HG02840 (cell line): ENCODE data around the gene DENND2A.
"Not testable (repeated sequence)": the region's sequence is repeated elsewhere in the genome, so short reads cannot be mapped to it uniquely, and the experiment has no call there.

Source experiments
- ATAC-seq: cut with Tn5 transposase; IDR thresholded peaks from one replicate; pipeline ENCODE4 v1.9.1; 2021; ENCODE audit warnings: mild to moderate bottlenecking, moderate library complexity, moderate number of reproducible peaks; ENCODE audit not compliant: unreplicated experiment, low FRiP score

DENND2A gene, protein sequence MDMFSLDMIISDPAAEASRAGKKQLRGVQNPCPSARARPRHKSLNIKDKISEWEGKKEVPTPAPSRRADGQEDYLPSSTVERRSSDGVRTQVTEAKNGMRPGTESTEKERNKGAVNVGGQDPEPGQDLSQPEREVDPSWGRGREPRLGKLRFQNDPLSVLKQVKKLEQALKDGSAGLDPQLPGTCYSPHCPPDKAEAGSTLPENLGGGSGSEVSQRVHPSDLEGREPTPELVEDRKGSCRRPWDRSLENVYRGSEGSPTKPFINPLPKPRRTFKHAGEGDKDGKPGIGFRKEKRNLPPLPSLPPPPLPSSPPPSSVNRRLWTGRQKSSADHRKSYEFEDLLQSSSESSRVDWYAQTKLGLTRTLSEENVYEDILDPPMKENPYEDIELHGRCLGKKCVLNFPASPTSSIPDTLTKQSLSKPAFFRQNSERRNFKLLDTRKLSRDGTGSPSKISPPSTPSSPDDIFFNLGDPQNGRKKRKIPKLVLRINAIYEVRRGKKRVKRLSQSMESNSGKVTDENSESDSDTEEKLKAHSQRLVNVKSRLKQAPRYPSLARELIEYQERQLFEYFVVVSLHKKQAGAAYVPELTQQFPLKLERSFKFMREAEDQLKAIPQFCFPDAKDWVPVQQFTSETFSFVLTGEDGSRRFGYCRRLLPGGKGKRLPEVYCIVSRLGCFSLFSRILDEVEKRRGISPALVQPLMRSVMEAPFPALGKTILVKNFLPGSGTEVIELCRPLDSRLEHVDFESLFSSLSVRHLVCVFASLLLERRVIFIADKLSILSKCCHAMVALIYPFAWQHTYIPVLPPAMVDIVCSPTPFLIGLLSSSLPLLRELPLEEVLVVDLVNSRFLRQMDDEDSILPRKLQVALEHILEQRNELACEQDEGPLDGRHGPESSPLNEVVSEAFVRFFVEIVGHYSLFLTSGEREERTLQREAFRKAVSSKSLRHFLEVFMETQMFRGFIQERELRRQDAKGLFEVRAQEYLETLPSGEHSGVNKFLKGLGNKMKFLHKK

DNA sequence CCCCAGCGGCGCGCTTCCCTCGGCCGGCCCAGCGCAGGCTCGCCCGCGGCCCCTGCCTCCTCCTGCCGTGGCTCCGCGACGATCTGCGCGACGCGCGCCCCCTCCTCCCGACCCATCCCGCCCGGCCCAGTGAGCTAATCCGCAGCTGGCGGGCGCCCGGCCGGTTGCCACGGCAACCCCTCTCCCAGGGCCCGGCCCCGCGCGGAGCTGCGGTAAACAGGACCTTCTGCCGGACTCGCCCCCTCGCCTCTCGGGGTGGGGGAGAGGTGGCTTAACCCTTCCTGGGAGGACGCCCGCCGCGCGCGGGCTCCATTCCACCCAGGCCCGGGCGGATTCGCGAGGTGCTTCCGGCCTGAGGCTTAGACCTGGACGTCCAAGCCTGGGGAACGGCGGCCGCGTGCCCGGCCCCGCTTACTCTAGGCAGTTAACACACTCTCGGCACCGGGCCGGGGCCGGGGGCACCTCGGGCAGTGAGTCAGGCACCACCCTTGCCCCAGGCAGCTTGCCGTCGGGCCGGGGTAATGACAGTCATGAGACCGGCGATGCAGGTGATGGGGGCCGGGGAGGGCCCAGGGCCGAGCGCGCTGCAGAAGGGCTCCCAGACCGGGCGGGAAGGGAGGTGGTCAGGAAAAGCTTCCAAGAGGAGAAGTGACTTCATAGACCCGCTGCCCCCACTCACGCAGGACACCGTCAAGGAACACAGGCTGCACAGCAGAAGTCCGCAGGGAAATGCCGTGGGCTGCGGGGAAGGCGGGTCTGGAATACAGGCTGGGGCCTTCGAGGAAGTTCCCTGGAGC lies at the start of gene DENND2A:
DENND2A (minus strand) TSS at position 87 of the 797 bp plus-strand sequence. CDS start 38,416 bp downstream, outside the sequence.
- no peak for ATAC-seq

DNA sequence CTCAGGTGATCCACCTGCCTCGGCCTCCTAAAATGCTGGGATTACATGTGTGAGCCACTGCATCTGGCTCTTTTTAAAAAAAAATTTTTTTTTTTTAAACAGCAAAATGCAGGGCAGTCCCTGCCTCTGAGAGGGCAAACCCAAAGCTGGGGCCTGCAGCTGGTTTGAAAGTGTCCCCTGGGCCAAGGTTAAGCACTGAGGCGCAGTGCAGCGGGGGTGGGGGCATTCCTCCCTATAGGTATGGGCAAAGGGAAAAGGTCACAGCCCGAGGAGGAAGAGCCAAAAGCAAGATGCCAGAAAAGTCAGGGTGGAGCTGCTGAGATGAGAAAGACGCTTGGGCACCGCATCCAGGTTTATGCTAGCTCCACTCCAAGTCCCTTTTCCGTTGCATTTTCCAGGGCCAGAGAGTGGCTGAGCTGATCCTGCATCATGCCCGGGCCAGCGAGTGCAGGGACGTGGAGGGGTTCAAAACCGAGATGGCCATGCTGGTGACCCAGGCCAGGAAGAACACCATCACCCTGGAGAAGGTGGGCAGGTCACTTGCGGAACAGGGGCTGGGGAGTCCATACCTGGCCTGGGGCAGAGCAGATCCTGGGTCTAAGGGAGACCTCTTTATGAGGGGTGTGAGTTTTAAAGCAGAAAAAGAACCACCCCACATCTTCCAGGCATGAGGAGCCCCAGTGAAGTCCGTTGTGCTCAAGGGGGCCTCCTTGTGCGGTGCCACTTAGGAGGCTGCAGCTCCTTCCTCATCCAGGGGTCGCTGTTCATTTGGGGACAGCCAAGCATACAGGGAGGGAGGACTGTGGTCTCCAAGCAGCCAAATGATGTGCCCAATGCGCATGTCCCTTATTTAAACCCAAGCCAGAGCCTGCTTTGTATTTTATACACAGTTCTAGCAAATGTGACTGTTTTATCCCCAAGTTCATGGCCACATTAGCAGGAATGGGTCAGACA lies 48.9 kb upstream of the DENND2A start:
- no peak for ATAC-seq

DNA sequence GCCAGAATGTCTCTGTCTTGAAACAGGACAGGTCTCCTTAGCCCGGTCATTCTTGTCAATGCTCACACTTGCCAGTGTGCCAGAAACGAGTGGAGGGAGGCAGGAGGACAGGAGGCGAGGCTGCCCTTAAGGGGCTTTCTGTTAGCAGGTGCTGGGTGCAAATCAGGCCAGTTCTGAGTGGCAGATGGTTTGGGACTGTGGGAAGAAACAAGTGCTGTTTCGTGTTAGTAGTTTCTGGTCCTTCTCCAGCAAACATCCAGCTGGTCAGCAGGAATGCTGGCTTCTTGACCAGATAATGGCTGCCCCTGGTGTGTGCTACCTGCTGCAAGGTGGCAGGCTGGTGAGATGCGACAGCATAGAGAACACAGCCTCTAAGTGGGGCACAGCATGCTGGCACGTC lies 47.7 kb upstream of the DENND2A start:
- no peak for ATAC-seq

DNA sequence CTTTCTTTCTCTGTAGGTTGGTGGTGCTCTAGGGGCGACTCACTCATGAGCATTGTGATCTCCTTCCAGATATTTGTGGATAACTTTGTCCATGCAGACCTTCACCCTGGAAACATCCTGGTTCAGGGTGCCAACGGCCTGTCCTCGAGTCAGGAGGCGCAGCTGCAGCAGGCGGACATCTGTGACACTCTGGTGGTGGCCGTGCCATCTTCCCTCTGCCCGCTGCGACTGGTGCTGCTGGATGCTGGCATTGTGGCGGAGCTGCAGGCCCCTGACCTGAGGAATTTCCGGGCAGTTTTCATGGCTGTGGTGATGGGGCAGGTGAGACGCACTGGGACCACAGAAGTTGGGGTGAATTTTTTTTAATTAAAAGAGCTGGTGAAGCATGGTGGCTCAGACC lies 46.3 kb upstream of the DENND2A start:
- ATAC-seq = no peak

DNA sequence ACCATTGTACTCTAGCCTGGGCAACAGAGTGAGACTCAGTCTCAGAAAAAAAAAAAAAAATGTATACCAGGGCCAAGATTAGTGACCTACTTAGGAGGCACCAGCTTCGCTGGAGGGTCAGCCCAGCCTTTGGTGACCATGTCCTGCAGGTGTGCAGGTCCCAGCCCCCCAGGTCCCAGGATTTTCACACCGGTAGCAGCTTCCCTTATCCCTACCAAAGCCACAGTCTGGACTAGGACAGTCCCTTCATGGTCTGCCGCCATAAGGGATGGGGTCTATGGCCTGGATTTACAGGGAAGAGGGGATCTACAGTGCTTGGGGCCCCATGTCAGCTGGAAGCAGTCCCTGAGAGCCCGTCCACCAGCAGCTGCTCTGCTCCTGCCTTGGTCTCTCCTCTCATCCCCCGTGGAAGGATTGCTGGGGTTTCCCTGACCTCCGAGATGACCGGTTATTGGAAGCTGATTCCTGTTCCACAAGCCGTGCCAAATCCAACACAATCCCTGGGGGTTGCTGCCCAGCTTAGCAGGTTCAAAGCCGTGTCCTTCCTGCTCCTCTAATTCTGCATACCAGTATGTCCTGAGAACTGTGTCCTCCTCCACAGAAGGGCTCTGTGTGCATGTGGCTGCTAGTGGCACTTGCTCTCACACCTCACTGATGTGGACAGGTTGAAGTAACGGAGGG lies 44.9 kb upstream of the DENND2A start:
- ATAC-seq = no peak

DNA sequence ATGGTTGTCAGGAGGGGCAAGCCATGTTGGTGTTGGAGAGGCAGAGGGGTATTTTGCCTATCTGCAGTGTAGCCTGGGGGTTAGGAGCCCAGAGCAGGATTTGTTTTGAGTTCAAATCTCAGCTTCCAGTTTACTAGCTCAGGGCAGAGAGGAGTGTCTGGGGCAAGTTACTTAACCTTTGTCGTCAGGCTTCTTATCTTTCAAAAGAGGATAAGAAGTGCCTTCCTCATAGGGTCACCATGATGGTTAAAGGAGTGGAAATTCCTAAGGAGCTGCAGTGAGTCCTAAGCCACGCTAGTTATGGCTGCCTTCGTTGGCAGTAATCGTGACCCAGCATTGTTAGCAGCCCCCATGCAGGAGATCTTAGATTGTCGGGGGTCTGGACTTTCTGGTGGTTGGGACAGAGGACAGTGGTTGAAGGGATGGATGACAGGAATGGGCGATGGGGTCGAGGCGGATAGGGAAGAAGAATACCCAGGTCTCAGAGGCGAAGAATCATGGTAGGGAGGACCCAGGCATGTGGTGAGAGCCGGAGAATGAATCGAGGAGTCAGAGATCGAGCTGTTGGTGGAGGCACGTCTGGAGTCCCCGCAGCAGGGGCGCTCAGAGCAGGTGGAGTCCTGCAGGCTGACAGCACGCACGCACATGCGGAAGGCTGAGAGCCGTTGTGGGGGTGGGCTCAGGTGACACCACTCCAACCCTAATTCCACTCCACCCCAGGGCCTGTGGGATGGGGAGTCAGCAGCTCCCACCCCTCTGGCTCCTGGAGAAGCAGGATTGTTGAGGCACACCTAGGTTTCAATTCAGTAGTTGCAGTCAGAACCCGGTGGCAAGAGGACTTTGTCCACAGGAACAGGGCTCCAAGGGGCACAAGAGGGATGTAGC lies 43.7 kb upstream of the DENND2A start:
- no peak for ATAC-seq

DNA sequence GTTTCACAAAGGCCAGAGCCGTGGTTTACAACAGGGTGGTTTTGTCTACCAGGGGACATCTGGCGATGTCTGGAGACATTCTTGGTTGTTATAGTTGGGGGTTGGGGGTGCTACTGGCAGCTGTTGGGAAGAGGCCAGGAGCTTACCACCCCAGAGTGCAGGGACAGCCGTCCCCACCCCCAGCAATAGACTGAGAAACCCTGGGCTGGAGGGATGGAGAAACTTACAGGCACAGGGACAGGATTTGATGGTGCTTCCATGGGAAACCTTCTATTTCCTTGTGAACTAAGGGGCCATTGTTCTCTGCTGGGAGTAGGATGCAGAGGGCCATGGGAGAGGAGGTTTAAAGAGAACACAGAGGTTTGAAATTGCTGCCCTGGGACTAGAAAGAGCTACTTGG lies 43.0 kb upstream of the DENND2A start:
- ATAC-seq = no peak

DNA sequence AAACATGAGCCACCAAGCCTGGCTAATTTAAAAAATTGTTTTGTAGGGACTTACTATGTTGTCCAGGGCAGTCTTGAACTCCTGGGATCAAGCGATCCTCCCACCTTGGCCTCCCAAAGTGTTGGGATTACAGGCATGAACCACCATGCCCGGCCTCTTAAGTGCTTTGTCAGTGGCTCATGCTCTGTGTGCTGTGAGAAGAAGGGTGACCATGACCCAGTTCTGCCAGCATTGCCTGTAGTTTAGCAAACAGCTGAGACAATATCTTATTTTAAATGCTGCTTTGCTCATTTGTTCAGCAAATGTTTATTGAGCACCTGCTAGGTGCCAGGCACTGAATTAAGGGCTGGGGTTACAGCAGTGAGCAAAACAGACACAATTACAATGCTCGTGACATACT lies 41.2 kb upstream of the DENND2A start:
- ATAC-seq = no peak

DNA sequence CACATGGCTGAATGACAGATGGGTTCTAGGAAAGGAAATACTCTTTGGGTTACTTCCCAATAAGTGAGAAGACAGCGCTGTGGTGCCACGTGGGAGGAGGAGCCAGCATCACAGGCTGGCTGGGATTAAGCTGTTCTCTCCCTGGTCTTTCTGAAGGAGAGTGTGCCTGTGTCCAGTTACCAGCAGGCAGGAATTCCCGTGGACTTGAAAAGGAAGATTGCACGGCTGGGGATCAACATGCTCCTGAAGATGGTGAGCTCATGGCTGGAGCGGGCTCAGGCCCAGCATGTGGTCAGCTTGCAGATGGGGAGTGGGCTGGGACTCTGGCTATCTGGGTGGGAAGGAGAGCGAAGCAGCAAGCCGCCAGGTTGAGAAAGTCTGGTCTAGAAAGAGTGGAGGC lies 40.3 kb upstream of the DENND2A start:
- ATAC-seq = no peak

DNA sequence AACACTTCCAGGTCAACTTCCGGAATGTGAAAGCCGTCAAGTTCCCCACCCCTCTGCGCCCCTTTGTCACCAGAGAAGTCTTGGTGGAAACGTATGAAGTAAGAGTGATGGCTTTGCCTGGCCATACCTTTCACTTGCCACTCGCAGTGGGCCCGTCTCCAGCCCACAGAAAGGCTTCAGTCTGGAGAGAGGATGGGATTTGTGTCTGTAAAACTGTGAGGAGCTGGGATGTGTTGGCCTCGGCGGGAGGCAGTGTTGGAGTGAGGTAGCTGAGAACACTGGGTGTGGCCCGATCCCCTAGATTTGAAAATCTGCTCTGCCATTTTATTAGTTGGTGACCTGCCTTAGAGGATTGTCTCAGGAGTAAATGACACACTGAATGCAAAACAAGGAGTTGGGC lies 38.6 kb upstream of the DENND2A start:
- no peak for ATAC-seq

DNA sequence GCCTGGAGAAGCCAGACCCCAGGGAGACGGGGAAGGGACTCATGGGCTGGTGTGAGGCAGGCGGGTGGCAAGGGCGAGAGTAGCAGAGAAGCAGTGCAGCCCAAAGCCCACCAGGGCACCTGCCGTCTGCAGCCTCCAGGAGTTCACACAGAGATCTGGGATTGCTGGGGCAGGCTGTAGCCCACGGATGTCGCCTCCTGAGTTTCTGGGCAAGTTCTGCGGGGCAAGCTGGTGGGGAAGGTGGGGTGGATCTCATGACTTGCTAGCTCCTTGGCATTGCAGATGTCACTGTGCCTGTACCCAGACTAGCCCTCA lies 38.2 kb upstream of the DENND2A start:
- ATAC-seq = no peak

DNA sequence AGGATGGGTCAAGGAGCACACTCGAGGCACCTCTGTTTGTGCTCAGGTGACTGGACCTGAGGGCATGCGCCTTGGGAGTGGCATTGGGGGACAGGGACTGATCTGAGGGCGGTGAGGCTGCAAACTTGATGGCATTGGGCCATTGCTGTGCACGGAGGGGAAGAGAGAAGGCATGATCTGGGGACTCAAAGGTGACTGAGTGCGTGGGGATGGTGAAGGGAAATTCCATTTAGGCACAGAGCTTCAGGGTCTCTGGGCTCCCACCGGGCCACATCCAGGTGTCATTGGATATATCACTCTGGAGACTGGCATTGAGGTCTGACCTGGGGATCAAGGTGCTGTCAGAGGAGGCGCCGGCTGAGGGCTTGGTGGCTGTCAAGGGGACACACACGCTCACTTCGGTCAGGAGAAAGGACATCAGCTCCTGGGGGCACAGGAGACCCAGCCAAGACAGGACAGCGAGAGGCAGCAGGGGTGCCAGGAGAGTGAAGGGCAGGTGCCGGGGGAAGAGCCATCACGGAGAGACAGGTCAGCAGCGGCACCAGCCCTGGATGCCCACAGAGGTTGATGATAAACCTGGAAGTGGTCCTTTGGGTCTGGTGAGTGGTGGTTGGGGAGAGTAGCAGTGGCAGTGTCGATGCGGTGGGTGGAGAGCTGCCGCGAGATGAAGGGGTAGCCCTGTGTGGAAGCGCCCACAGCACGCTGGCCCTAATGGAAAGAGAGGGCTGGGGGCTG lies 37.6 kb upstream of the DENND2A start:
- ATAC-seq = no peak

DNA sequence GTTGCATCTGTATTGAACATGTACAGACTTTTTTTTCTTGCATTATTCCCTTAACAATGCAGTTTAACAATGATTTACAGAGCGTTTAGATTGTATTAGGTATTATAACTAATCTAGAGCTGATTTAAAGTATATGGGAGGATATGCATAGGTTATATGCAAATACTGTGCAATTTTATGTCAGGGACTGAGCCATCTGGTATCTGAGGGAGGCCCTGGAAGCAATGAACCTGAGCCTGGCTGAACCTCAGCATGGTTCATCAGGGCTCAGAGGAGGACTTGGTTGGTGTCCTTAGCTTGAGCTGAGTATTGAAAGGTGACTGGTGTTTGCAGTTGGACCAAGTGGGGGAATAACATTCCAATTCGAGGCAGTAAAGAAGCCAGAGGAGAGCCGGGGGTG lies 36.9 kb upstream of the DENND2A start:
- no peak for ATAC-seq

DNA sequence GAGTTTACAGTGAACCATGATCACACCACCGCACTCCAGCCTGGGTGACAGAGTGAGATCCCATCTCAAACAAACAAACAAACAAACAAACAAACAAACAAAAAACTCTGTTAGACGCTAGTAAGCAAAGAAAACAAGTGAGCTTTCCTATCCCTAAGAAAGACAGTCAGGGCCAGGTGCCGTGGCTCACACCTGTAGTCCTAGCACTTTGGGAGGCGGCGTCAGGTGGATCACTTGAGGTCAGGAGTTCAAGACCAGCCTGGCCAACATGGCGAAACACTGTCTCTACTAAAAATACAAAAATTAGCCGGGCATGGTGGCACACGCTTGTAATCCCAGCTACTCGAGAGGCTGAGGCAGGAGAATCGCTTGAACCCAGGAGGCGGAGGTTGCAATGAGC lies 36.3 kb upstream of the DENND2A start:
- ATAC-seq = not testable (repeated sequence)

DNA sequence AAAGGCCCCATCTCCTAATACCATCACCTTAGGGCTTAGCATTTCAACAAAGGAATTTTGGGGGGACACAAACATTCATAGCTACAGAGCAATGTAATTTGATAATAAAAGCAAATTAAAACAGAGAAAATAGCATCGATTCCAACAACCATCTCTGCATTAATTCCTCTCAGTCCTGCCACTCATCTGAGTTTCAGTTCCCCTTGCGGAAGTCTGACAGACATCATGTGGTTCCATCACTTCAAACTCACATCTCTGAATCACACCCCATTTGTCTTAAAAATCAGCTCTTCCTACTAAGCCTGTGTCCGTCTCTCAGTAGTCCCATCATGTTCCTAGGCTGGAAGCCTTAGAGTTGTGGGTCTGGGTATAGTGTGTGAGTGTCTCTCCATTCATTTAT lies 35.7 kb upstream of the DENND2A start:
- no peak for ATAC-seq

DNA sequence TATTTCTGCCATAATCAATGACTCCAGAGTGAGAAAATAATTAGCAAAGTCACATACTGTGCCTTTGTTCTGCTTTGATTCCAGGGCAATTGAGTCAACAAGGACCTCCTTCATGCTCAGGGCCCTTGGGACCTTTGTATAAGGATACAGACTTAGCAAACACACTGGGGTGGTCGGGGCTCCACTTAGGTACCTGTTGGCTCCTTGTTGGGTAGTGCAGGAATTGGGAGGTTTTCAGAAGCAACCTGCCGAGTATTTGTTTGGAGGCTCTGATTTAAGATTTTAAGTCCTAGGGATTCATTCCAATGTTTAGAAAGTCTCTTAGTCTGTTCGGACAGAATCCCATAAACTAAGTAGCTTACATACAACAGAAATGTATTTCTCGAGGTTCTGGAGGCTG lies 35.1 kb upstream of the DENND2A start:
- ATAC-seq = no peak

DNA sequence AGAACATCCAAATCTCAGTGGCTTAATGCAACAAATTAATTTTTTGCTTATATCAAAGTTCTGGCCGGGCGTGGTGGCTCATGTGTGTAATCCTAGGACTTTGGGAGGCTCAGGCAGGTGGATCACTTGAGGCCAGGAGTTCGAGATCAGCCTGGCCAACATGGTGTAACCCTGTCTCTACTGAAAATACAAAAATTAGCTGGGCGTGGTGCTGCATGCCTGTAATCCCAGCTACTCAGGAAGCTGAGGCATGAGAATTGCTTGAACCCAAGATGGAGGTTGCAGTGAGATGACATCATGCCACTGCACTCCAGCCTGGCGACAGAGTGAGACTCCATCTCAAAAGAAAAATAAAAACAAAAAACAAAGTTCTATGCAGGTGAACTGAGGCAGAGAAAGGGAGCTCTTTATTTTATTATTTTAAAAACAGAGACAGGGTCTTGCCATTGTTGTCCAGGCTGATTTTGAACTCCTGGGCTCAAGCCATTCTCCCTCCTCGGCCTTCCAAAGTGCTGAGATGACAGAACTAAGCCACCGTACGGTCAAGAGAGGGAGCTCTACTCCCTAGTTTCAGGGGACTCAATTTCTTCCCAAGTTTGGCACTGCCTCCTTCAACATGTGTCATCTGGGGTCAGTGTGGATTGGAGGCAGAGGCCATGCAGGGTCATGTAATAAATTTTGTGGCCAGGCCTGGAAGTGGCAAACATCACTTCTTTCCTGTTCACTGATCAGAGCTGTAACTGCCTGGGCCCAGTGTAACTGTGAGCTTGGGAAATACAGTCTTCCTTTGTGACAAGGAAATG lies 34.5 kb upstream of the DENND2A start:
- no peak for ATAC-seq
